Osteocyte (in vitro differentiated cells): Measurements from ENCODE around the gene RPL6. TPM values are rescaled to one million over a fixed set of nuclear protein-coding genes. Genes with fewer than 3 reads are reported as not detected.

Source experiments
- DNase-seq: peaks from one replicate; pipeline ENCODE4 v3.0.0; 2021; ENCODE audit warnings: mixed read lengths; ENCODE audit not compliant: unreplicated experiment; ENCODE audit errors: extremely low spot score
- H3K27ac Mint-ChIP-seq: one replicate; pipeline ENCODE4 v1.8.0; 2021; ENCODE audit warnings: mild to moderate bottlenecking, mixed read lengths; ENCODE audit not compliant: unreplicated experiment
- H3K27me3 Mint-ChIP-seq: one replicate; pipeline ENCODE4 v1.8.0; 2021; ENCODE audit warnings: mixed read lengths; ENCODE audit not compliant: unreplicated experiment
- H3K36me3 Mint-ChIP-seq: one replicate; pipeline ENCODE4 v1.8.0; 2021; ENCODE audit warnings: mixed read lengths; ENCODE audit not compliant: unreplicated experiment
- H3K4me1 Mint-ChIP-seq: one replicate; pipeline ENCODE4 v1.8.0; 2021; ENCODE audit warnings: mixed read lengths; ENCODE audit not compliant: unreplicated experiment
- H3K4me3 Mint-ChIP-seq: one replicate; pipeline ENCODE4 v1.8.0; 2021; ENCODE audit warnings: mild to moderate bottlenecking, moderate library complexity, mixed read lengths; ENCODE audit not compliant: unreplicated experiment
- H3K9me3 Mint-ChIP-seq: one replicate; pipeline ENCODE4 v1.8.0; 2021; ENCODE audit warnings: mixed read lengths; ENCODE audit not compliant: unreplicated experiment
- CTCF ChIP-seq: fragments of 200-600 bp; sonication (generic); IDR thresholded peaks from 2 replicates; pipeline ENCODE4 v1.5.0; 2021; ENCODE audit warnings: antibody characterized with exemption, mild to moderate bottlenecking, moderate library complexity
- total RNA-seq: library from RNA; stranded (reverse); gene quantifications from 2 replicates; pipeline ENCODE4 v1.2.1, GENCODE V29; 2021

RPL6 gene
- total RNA-seq, 1 donor from 2014 or later: 1,279 TPM

- H3K36me3 Mint-ChIP-seq: no peaks in the 10 kb centered on the region
- no peaks in the 10 kb centered on the region for H3K27me3 Mint-ChIP-seq
- TF ChIP-seq CTCF: no peak
- H3K4me3 Mint-ChIP-seq: no peak overlapping the region
- peaks cover 10% of the 10 kb centered on the region for H3K4me1 Mint-ChIP-seq
- no peaks in the 10 kb centered on the region for H3K9me3 Mint-ChIP-seq
- no peak overlapping the region for H3K27ac Mint-ChIP-seq
- no peak for DNase-seq
Observed at GRCh38 chr12:112367965-112368364, 41.4 kb downstream of the RPL6 start.

- H3K27ac Mint-ChIP-seq: no peak overlapping the region
- no peak overlapping the region for H3K4me3 Mint-ChIP-seq
- TF ChIP-seq CTCF: no peak
- H3K4me1 Mint-ChIP-seq: peaks cover 2% of the 10 kb centered on the region
- H3K36me3 Mint-ChIP-seq: no peaks in the 10 kb centered on the region
- H3K9me3 Mint-ChIP-seq: no peaks in the 10 kb centered on the region
- no peaks in the 10 kb centered on the region for H3K27me3 Mint-ChIP-seq
- DNase-seq: no peak
Observed at GRCh38 chr12:112362310-112362709, 47.1 kb downstream of the RPL6 start.

- H3K27me3 Mint-ChIP-seq: no peaks in the 10 kb centered on the region
- no peaks in the 10 kb centered on the region for H3K36me3 Mint-ChIP-seq
- H3K9me3 Mint-ChIP-seq: no peaks in the 10 kb centered on the region
- H3K27ac Mint-ChIP-seq: no peak overlapping the region
- H3K4me1 Mint-ChIP-seq: peaks cover 5% of the 10 kb centered on the region
- no peak for DNase-seq
- H3K4me3 Mint-ChIP-seq: no peak overlapping the region
- no peak for TF ChIP-seq CTCF
Observed at GRCh38 chr12:112361271-112361670, 48.1 kb downstream of the RPL6 start.

- no peaks in the 10 kb centered on the region for H3K36me3 Mint-ChIP-seq
- H3K27me3 Mint-ChIP-seq: no peaks in the 10 kb centered on the region
- TF ChIP-seq CTCF: no peak
- DNase-seq: no peak
- H3K9me3 Mint-ChIP-seq: no peaks in the 10 kb centered on the region
- H3K27ac Mint-ChIP-seq: no peak overlapping the region
- peaks cover 4% of the 10 kb centered on the region for H3K4me1 Mint-ChIP-seq
- H3K4me3 Mint-ChIP-seq: no peak overlapping the region
Observed at GRCh38 chr12:112359290-112359689, 50.1 kb downstream of the RPL6 start.

GRCh38 chr12:112357214-112357613 lies 52.2 kb downstream of the RPL6 start:
- Mint-ChIP-seq H3K27me3 (no peaks in the 10 kb centered on the region), H3K27ac (no peak overlapping the region), H3K36me3 (no peaks in the 10 kb centered on the region), H3K4me1 (peaks cover 15% of the 10 kb centered on the region), H3K4me3 (no peak overlapping the region), H3K9me3 (no peaks in the 10 kb centered on the region)
- TF ChIP-seq CTCF: no peak
- no peak for DNase-seq

Other genes with a start within 250 kb of the RPL6 start
- gene HECTD4, start 27.2 kb downstream of the RPL6 start, total RNA-seq: 62.6 and 63.3 TPM in 2 replicates
- gene PTPN11, start 9.3 kb upstream of the RPL6 start, total RNA-seq: 102 and 107 TPM in 2 replicates